Colon (tissue), 2 donors: ENCODE data around the gene TPX2.

Experiments used
- FAIRE-seq: peaks from 2 replicates; lab custom pipeline; 2012; peaks lifted over from hg19 to GRCh38; lab: Jason Lieb, UNC
- donor health status: control.
- donor health status: control.

Gene TPX2

GRCh38 chr20:31849306-31849930 is 110.3 kb downstream of the TPX2 start:
- no peak for FAIRE-seq
